ENCODE measurements around the gene ISLR. TPM values are rescaled to one million over a fixed set of nuclear protein-coding genes. Genes with fewer than 3 reads are reported as not detected.
A peak's percentile ranks its signal among the peaks of the same experiment; 100 is the strongest.

Gene ISLR
- total RNA-seq, 1 donor, result 106 TPM

- Histone ChIP-seq H3K4me3 (ENCODE audit: insufficient read depth, low read length) (no peak overlapping the region), H3K36me3 (ENCODE audit: insufficient read depth, low read length) (no peaks in the 10 kb centered on the region), H3K27me3 (ENCODE audit: insufficient read depth, low read length) (no peaks in the 10 kb centered on the region), H2AFZ (ENCODE audit: low read length) (no peak overlapping the region), H4K20me1 (ENCODE audit: insufficient read depth, low read length) (no peaks in the 10 kb centered on the region), H3K4me1 (ENCODE audit: insufficient read depth, low read length) (peaks cover 50% of the 10 kb centered on the region), H3K79me2 (ENCODE audit: insufficient read depth, low read length) (no peaks in the 10 kb centered on the region), H3K27ac (ENCODE audit: low read depth, low read length) (no peak overlapping the region), H3K4me2 (ENCODE audit: insufficient read depth, low read length) (no peak overlapping the region), H3K9me3 (ENCODE audit: low read depth, low read length) (no peaks in the 10 kb centered on the region)
- peak; percentile 25 for DNase-seq (ENCODE audit: insufficient read length, low spot score, missing footprints)
- no peak for TF ChIP-seq CTCF (IDR thresholded peaks at IDR 0.05; ENCODE audit: extremely low read depth, low read depth, low read length)
These were observed 23.9 kb downstream of the ISLR start for GRCh38 chr15:74197176-74197965.

DNA sequence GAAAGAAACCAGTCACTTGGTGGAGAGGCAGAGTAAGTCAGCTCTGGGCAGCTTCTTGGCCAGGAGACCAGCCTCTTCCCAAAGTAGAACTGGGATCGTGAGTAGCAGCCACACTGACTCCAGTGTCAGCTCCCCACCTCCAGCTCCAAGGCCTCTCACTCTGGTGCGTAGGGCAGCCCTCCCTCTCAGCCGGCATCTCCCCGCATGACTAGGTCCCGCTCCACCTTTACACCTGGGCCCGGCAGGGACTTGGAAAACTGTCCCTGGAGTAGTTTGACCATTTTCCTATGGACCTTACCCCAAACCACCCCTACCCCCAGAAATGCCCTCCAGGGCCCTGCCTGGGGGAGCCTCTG is 25.8 kb downstream of the ISLR start:
- H3K27me3 ChIP-seq (ENCODE audit: insufficient read depth, low read length), result no peaks in the 10 kb centered on the region
- no peaks in the 10 kb centered on the region for H3K79me2 ChIP-seq (ENCODE audit: insufficient read depth, low read length)
- H4K20me1 ChIP-seq (ENCODE audit: insufficient read depth, low read length), result no peaks in the 10 kb centered on the region
- no peaks in the 10 kb centered on the region for H3K36me3 ChIP-seq (ENCODE audit: insufficient read depth, low read length)
- H3K9me3 ChIP-seq (ENCODE audit: low read depth, low read length), result no peaks in the 10 kb centered on the region
- peak; percentile 66 for DNase-seq (ENCODE audit: insufficient read length, low spot score, missing footprints)
- no peak overlapping the region for H3K27ac ChIP-seq (ENCODE audit: low read depth, low read length)
- peaks cover 46% of the 10 kb centered on the region for H3K4me1 ChIP-seq (ENCODE audit: insufficient read depth, low read length)
- H3K4me2 ChIP-seq (ENCODE audit: insufficient read depth, low read length), result no peak overlapping the region
- TF ChIP-seq CTCF (IDR thresholded peaks at IDR 0.05; ENCODE audit: extremely low read depth, low read depth, low read length), result no peak
- H2AFZ ChIP-seq (ENCODE audit: low read length), result no peak overlapping the region
- no peak overlapping the region for H3K4me3 ChIP-seq (ENCODE audit: insufficient read depth, low read length)

- Histone ChIP-seq H3K4me2 (ENCODE audit: insufficient read depth, low read length) (peak overlapping the region; percentile 62), H2AFZ (ENCODE audit: low read length) (no peak overlapping the region), H3K9me3 (ENCODE audit: low read depth, low read length) (no peaks in the 10 kb centered on the region), H3K4me3 (ENCODE audit: insufficient read depth, low read length) (peak overlapping the region; percentile 32), H3K27ac (ENCODE audit: low read depth, low read length) (peak overlapping the region; percentile 52), H4K20me1 (ENCODE audit: insufficient read depth, low read length) (no peaks in the 10 kb centered on the region), H3K27me3 (ENCODE audit: insufficient read depth, low read length) (no peaks in the 10 kb centered on the region), H3K36me3 (ENCODE audit: insufficient read depth, low read length) (no peaks in the 10 kb centered on the region), H3K79me2 (ENCODE audit: insufficient read depth, low read length) (no peaks in the 10 kb centered on the region), H3K4me1 (ENCODE audit: insufficient read depth, low read length) (peaks cover 48% of the 10 kb centered on the region)
- DNase-seq (ENCODE audit: insufficient read length, low spot score, missing footprints), result peak; percentile 95
- TF ChIP-seq CTCF (IDR thresholded peaks at IDR 0.05; ENCODE audit: extremely low read depth, low read depth, low read length), result no peak
These were observed 26.9 kb downstream of the ISLR start for GRCh38 chr15:74200412-74200815.

GRCh38 chr15:74200871-74201419 is 27.4 kb downstream of the ISLR start:
- Histone ChIP-seq H3K27ac (ENCODE audit: low read depth, low read length) (peak overlapping the region; percentile 52), H3K9me3 (ENCODE audit: low read depth, low read length) (no peaks in the 10 kb centered on the region), H3K4me3 (ENCODE audit: insufficient read depth, low read length) (peak overlapping the region; percentile 32), H4K20me1 (ENCODE audit: insufficient read depth, low read length) (no peaks in the 10 kb centered on the region), H3K4me1 (ENCODE audit: insufficient read depth, low read length) (peaks cover 45% of the 10 kb centered on the region), H3K27me3 (ENCODE audit: insufficient read depth, low read length) (no peaks in the 10 kb centered on the region), H3K79me2 (ENCODE audit: insufficient read depth, low read length) (no peaks in the 10 kb centered on the region), H2AFZ (ENCODE audit: low read length) (no peak overlapping the region), H3K4me2 (ENCODE audit: insufficient read depth, low read length) (peak overlapping the region; percentile 62), H3K36me3 (ENCODE audit: insufficient read depth, low read length) (no peaks in the 10 kb centered on the region)
- peak; percentile 90 for DNase-seq (ENCODE audit: insufficient read length, low spot score, missing footprints)
- no peak for TF ChIP-seq CTCF (IDR thresholded peaks at IDR 0.05; ENCODE audit: extremely low read depth, low read depth, low read length)
